ENCODE results near the gene PATE4.
"Not testable (repeated sequence)": the region's sequence is repeated elsewhere in the genome, so short reads cannot be mapped to it uniquely, and the experiment has no call there.

Gene PATE4, protein sequence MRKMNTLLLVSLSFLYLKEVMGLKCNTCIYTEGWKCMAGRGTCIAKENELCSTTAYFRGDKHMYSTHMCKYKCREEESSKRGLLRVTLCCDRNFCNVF

DNA sequence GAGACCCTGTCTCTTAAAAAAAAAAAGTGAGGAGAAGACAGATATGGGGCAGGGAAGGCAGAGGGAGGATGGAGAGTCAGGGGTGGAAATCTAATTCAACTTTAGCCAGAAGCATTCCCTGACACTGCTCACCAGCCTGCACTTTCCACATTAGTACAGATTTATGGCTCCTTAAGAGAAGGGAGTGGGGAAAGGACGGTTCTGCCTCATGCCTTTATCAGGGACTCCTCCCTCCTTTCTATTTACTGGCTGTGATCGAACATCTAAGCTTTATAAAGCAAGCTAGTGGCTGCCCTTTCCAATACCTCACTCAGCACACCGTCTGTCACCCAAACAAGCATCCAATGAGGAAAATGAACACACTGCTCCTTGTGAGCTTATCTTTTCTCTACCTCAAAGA lies at the start of gene PATE4:
Gene PATE4, plus strand, starts transcription at position 301 of the 400 bp plus-strand sequence. Its CDS starts 44 bp downstream, at position 345.
- DNase-seq (ENCODE audit: low spot score) = no peak

DNA sequence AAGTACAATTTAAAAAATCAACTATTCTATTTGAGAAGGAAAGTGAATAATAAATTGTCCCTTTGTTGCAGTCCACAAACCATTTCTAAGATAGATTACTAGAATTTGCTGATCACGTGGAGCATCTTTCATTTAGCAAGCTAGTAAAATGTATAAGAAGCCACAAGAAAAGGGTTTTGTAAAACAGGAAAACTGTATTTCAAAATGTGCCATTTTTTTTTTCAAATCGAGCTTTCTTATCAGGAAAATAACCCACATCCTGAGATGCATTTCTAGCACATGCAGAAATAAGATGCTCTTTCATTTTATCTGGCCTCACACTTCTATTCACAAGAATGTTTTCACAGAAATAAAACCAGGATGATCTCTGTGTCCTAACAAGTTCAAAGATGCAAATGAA lies 48.4 kb upstream of the PATE4 start:
- DNase-seq (ENCODE audit: low spot score) = no peak

DNA sequence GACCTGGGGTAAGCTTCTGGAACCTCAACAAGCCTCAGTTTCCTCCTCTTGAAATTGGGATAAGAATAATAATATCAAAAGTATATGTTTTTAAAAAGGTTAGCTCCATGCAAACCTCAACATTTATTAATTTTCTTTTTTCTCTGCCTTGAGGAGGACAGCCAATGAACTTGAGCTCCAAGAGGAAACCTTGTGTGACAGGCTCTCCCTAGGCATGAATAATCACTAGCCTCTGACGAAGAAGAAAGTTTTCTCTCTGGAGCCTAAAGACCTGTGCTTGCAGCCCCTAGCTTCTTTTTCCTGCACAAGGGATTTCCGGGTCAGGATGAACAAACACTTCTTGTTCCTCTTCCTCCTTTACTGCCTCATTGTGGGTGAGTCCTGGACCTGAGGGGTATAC lies 45.3 kb upstream of the PATE4 start, which contains the start of gene PATE3:
Gene PATE3, plus strand, starts transcription at position 301 of the 400 bp plus-strand sequence. Its CDS starts 25 bp downstream, at position 326.
- peak; percentile 1 for DNase-seq (ENCODE audit: low spot score)

DNA sequence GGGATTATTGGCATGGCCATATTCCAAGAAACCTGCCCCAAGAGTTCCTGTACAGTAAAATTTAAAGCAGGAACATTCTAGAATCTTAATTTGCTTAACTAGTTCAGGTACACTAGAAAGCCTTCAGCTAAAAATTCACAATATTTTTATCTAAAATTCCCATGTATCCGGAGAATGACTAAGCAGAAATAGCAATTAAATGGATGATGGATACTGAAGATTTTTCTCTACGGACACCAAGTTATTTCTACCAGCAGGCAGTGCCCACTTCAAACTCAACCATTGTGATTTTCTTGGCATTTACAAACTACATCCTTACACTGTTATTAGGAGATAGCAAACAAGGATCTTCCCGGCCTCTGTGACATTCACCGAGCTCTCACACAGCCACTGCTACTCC lies 42.3 kb upstream of the PATE4 start:
- DNase-seq (ENCODE audit: low spot score) = no peak

DNA sequence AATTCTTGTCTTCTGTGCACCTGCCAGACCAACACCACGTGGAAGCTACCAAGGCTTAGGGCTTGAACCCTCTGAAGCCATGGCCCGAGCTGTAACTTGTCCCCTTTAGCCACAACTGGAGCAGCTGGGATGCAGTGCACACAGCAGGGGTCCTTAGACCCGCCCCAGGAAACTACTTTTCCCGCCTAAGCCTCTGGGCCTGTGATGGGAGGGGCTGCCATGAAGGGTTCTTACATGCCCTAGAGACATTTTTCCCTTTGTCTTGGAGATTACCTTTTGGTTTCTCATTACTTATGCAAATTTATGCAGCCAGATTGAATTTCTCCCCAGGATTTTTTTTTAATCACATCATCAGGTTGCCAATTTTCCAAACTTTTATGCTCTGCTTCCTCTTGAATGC lies 35.5 kb upstream of the PATE4 start:
- no peak for DNase-seq (ENCODE audit: low spot score)

DNA sequence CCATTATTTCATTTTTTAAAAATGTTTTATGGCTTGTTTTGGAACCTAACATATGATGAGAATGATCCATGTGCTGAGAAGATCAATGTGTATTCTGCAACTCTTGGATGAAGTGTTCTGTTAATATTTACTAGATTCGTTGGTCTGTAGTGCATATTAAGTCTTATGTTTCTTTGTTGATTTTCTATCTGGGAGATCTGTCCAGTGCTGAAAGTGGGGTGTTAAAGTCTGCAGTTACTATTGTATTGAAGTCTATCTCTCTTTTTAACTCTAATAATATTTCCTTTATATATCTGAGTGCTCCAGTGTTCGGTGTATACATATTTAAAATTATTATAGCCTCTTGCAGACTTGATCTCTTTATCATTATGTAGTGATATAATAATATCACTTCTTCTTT lies 33.3 kb upstream of the PATE4 start:
- no peak for DNase-seq (ENCODE audit: low spot score)

DNA sequence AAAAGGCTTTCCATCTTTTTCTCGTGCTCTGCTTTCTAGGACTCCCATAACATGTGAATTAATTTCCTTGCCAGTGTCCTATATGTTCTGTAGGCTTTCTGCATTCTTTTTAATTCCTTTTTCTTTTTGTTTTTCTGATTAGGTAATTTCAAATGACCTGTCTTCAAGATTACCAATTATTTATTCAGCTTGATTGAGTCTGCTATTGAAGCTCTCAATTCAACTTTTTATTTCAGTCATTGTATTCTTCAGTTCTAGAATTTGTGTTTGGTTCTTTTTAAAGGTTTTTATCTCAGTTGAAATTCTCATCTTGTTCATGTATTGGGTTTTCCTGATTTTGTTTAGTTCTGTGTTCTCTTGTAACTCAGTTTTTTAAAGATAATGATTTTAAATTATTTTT lies 30.7 kb upstream of the PATE4 start:
- DNase-seq (ENCODE audit: low spot score) = no peak

DNA sequence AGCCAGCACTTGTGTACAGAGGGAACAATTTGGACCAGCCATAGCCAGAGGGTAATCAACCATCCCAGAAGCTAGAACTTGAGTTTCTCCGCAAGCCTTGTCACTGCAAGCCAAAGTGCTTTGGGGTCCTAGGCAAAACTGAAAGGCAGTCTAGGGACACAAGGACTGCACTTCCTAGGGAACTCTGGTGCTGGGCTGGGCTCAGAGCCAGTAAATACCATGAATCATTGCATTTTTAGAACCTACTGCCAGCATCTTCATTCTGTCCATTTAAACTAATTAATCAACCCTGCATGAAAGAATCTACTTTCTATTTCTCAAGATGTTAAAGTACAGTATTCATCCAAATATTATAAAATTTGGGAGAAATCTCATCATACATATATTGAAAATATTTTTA lies 25.2 kb upstream of the PATE4 start:
- DNase-seq (ENCODE audit: low spot score) = no peak

DNA sequence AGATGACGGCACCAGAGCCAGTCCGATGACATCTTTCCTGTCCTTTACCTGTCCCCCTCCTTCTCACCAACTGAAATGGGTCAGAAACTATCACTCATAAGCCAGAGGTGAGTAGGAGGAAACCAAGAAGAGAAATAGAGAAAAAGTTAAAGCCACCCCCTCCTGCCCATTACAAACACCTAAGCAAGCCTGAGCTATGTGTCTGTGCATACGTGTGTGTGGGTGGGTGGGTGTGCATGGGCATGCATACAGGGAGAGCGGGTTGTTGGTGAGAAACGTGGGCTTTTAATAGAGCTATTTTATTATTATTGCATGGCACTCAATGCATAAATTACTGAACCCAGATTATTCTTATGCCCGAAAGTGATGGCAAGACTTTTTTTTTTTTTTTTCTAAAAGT lies 2.6 kb downstream of the PATE4 start:
- DNase-seq (ENCODE audit: low spot score) = no peak

DNA sequence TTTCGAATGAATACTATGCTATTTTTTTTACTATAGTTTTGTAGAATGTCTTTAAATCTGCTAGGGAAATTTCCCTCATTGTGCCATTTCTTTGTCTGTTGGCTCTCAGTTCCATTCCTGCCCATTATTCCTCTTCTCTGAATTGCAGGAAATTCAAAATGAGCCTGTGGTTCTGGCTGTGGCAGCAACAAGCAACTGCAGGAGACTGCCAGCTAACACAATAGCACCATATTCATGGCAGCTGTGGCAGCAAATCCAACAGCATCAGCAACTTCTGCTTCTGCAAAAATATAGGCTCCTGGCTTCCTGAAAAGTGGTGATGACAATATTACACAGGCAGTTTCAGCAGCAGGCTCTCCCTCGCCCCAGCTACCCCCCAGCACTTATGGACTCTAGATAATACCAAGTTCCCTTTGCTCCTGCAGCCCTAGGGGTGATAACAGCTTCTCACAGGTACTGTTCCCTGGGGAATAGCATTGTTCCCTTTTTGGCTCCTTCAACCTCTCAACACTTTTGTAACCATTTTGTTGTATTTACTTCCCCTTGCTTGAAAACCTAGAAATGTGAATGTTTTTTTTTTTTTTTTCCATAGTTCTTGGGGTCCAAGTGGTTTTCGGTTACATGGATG lies 9.3 kb downstream of the PATE4 start:
- DNase-seq (ENCODE audit: low spot score) = no peak

DNA sequence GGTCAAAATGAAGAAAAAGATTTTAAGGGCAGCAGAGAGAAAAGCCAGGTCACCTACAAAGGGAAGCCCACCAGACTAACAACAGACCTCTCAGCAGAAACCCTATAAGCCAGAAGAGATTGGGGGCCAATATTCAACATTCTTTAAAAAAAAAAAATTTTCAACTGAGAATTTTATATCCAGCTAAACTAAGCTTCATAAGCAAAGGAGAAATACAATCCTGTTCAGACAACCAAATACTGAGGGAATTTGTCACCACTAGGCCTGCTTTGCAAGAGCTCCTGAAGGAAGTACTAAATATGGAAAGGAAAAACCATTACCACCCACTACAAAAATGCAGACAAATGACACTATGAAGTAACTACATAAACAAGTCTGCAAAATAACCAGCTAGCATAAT lies 13.1 kb downstream of the PATE4 start:
- DNase-seq (ENCODE audit: low spot score) = no peak

DNA sequence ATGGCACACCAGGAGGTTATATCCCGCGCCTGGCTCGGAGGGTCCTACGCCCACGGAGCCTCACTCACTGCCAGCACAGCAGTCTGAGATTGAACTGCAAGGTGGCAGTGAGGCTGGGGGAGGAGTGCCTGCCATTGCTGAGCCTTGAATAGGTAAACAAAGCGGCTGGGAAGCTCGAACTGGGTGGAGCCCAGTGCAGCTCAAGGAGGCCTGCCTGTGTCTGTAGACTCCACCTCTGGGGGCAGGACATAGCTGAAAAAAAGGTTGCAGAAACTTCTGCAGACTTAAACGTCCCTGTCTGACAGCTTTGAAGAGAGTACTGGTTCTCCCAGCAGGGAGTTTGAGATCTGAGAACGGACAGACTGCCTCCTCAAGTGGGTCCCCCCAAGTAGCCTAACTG lies 24.6 kb downstream of the PATE4 start:
- not testable (repeated sequence) for DNase-seq (ENCODE audit: low spot score)

DNA sequence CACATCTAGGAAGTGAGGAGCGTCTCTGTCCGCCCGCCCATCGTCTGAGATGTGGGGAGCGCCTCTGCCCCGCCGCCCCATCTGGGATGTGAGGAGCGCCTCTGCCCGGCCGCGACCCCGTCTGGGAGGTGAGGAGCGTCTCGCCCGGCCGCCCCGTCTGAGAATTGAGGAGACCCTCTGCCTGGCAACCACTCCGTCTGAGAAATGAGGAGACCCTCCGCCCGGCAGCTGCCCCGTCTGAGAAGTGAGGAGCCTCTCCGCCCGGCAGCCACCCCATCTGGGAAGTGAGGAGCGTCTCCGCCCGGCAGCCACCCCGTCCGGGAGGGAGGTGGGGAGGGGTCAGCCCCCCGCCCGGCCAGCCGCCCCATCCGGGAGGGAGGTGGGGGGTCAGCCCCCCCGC lies 29.7 kb downstream of the PATE4 start:
- DNase-seq (ENCODE audit: low spot score) = not testable (repeated sequence)

DNA sequence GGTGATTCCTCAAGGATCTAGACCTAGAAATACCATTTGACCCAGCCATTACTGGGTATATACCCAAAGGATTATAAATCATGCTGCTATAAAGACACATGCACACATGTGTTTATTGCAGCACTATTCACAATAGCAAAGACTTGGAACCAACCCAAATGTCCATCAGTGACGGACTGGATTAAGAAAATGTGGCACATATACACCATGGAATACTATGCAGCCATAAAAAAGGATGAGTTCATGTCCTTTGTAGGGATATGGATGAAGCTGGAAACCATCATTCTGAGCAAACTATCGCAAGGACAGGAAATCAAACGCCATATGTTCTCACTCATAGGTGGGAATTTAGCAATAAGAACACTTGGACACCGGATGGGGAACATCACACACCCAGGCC lies 32.2 kb downstream of the PATE4 start:
- not testable (repeated sequence) for DNase-seq (ENCODE audit: low spot score)

DNA sequence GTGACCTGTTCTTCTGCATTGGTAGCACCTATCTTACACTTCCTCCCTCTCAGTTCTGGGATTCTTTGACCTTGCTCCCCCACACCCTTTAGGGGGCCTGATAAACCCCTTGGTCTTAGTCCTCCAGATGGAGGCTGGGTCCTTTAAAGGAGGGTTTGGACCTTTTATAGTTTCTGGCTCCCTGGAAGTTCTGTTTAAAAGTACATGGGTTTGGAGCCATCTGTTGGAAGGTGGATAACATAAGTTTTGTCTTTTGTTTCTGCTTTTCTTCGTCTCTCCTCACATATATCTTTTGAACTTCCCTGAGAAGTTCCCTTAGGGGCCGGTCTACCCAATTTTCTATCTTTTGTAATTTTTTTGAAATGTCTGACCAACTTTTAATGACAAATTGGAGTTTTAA lies 36.4 kb downstream of the PATE4 start:
- DNase-seq (ENCODE audit: low spot score) = no peak

DNA sequence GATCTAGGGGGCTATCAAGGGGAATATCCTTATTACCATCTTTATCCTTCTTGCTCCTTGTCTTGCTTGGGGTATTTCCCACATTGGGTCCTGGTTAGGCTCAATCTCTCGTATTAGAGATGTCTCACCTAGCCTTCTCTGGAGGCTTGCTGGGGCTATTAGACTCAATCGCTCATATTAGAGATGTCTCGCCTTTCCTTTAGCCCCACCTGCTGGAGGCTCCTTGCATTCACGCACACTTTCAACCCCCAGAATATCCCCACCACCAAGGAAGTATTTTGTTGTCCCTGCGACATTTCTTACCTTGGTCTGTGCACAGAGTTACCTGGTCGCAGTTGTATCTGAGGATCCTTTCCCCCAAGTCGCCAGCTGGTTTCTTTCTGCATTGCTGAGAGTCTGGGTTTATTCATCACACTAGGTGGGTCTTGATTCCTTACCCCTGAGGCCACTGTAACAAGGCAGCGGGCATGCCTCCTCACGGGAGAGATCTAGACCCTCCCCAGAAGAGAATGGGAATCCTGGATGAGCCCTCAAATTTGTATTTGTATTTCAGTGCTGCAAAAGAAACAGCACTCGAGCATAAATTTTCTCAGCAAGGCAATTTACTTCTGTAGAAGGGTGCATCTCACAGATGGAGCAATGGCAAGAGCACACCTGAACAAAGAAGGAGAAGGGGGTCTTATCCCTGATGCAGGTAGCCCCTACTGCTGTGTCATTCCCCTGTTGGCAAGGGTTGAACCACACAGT lies 38.4 kb downstream of the PATE4 start:
- peak; percentile 48 for DNase-seq (ENCODE audit: low spot score)

DNA sequence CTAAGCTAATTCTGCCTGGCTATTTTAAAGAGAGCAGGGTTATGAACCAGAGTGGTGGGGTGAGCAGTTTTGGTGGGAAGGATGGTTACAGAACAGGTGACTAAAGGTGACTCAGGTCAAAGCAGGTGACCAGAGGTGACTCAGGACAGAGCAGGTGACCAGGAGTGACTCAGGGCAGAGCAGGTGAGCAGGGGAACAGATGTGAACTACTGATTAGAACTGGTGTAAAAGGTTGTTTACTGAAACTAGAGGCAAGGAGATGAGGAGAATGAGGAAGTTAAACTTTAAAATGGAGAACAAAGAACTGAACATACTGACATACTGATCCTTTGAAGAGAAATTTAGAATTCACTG lies 39.0 kb downstream of the PATE4 start:
- no peak for DNase-seq (ENCODE audit: low spot score)

DNA sequence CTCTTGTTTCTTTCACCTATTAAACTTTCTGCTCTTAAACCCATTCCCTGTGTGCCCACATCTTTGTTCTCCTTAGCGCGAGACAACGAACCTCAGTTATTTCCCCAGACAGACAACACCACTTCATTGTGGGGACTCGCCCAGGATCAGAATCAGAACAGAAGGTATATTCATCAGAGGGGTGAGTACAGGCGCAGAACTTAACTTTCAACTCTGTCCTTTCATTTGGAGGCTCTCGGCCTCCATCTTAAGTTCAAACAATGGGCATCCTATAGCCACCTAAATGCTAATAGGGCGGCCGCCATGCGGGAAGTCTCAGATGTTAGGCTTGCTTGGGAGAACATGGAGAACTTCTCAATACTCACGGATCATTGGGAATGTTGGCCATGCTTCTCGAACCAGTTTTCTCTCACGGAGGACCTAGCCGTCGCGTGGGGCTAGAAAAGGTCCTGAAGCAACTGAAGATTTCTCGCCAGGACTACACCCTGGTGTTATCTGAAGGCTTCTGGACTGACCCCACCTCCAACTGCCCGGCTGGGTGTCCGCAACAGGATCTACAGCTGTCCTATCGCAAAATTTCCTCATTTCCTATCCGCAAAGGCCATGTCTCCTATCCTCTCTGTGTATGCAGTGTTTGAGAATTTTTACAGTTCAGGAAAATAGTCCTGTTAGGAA lies 40.9 kb downstream of the PATE4 start:
- no peak for DNase-seq (ENCODE audit: low spot score)

DNA sequence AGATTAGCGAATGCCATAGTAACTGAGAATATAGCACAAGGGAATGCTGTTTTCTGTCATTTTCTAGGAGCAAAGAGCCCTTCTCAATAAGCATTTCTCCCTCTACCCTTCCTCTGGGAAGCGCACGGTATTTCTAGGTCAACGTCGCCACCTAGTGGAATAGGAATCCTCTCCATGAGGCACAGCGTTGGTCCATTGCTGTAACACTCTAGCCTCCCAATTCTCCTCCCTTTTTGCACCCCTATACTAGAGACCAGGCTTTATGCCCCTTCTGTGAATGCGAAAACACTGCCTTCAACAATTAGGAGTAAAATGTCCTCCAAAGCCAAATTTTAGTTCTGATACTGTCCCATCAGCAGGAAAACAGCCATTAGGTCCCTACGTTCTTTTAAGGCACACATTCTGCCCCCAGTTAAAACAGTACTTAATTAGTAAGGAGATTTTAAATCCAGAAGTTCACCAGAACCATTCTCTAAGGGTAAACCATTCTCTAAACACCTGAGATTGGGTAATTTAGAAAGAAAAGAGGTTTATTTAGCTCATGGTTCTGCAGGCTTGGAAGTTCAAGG lies 41.5 kb downstream of the PATE4 start:
- DNase-seq (ENCODE audit: low spot score) = peak; percentile 64

DNA sequence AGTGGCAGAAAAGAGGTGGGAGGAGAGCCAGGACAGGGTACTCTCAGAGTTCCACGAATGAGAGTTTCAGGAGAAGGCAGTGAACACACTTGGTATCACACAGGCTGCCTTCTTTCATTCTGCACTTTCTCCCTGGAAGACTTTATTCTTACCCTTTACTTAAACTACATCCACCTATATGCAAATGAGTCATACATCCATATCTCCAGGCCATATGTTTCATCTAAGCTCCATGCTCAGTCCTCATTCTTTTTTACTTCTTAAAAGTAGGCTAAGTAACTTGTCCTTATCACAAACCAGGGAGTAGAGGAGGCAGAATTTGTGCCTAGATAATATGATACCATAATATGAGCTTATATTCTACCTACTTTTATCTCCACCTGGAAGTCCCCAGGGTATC lies 48.2 kb downstream of the PATE4 start:
- no peak for DNase-seq (ENCODE audit: low spot score)

DNA sequence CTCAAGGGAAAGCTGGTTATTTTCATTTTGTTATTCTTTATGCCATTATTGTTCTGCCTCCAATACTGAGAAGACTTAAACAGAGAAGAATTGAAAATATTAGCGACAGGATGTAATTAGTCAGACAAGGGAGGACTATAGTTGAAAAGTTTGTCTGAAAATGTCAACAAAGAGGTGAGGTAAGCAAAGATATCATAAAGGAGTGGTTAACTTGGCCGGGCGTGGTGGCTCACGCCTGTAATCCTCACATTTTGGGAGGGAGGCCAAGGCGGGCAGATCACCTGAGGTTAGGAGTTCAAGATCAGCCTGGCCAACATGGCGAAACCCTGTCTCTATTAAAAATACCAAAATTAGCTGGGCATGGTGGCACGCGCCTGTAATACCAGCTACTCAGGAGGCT lies 50.3 kb downstream of the PATE4 start:
- no peak for DNase-seq (ENCODE audit: low spot score)

DNA sequence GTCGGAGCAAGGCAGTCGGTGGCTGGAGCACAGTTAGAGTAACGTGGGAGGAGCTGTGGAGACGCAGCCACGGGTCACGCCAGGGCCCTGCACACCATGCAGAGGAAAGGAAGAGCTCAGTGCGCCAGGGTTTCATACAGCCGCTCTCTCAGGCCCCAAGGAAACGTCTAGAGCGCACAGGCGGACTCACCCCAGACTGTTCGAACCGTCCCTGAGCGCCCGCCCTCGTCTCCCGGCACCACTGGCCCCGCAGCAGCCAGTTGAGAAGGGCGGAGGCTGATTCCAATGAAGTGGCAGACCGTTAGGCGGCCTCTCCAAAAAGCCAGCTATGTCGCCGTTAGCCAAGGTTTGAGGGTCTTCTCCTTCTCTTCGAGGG lies 53.9 kb downstream of the PATE4 start:
- DNase-seq (ENCODE audit: low spot score) = peak; percentile 32
